Glutamatergic neuron (in vitro differentiated cells): Measurements from ENCODE around the gene LTO1. TPM values are rescaled to one million over a fixed set of nuclear protein-coding genes. Genes with fewer than 3 reads are reported as not detected.

Source experiments
- DNase-seq: peaks from one replicate; pipeline ENCODE4 v3.0.0; 2022
- H3K27ac Mint-ChIP-seq: one replicate; pipeline ENCODE4 v1.8.0; 2020; ENCODE audit warnings: mild to moderate bottlenecking, mixed read lengths, inconsistent platforms; ENCODE audit not compliant: unreplicated experiment
- H3K27me3 Mint-ChIP-seq: one replicate; pipeline ENCODE4 v1.8.0; 2020; ENCODE audit warnings: mild to moderate bottlenecking, moderate library complexity, mixed read lengths, inconsistent platforms; ENCODE audit not compliant: unreplicated experiment
- H3K36me3 Mint-ChIP-seq: one replicate; pipeline ENCODE4 v1.8.0; 2020; ENCODE audit warnings: mild to moderate bottlenecking, mixed read lengths, inconsistent platforms; ENCODE audit not compliant: unreplicated experiment
- H3K4me1 Mint-ChIP-seq: one replicate; pipeline ENCODE4 v1.8.0; 2020; ENCODE audit warnings: mild to moderate bottlenecking, low read depth, mixed read lengths, inconsistent platforms; ENCODE audit not compliant: unreplicated experiment
- H3K4me3 Mint-ChIP-seq: one replicate; pipeline ENCODE4 v1.8.0; 2020; ENCODE audit warnings: mild to moderate bottlenecking, mixed read lengths, inconsistent platforms; ENCODE audit not compliant: unreplicated experiment
- H3K9me3 Mint-ChIP-seq: one replicate; pipeline ENCODE4 v1.8.0; 2020; ENCODE audit warnings: mild to moderate bottlenecking, moderate library complexity, mixed read lengths, inconsistent platforms; ENCODE audit not compliant: unreplicated experiment
- total RNA-seq: library from RNA; stranded (reverse); fragmentation: NEBNext Ultra II Directional; extraction: Animal tissue kit (Norgen Biotek cat#: 25700); gene quantifications from one replicate; pipeline ENCODE4 v1.2.1, GENCODE V29; 2021; ENCODE audit not compliant: unreplicated experiment
- TF ChIP-seq, protein P1 (sequence below): fragments of 200-600 bp; sonication (generic); IDR thresholded peaks from one replicate; pipeline ENCODE4 v1.5.0; 2021; ENCODE audit not compliant: partially characterized antibody, unreplicated experiment

Gene LTO1
- total RNA-seq, 1 donor from 2014 or later: 38.1 TPM

DNA sequence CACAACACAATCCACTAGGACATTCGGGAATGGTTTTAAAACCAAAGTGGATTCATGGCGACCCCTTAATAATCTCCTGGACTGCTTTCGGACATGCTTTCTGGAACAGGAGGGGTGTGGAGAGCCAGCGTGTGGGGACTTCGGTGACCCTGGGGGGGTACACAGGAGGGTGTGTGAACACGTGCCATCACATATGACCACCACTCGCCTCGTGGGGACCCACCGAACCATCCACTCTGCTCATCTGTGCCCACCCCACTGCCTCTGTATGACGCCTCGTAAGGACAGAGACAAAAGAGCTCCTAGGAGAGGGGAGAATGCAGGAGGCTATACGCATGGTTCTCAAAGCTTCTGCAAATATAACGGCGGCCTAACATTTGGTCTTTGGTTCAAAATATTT is 8.9 kb downstream of the LTO1 start:
- peaks cover 2% of the 10 kb centered on the region for H3K9me3 Mint-ChIP-seq
- no peaks in the 10 kb centered on the region for H3K36me3 Mint-ChIP-seq
- peaks cover 17% of the 10 kb centered on the region for H3K4me1 Mint-ChIP-seq
- no peak overlapping the region for H3K27ac Mint-ChIP-seq
- TF ChIP-seq, protein P1, sequence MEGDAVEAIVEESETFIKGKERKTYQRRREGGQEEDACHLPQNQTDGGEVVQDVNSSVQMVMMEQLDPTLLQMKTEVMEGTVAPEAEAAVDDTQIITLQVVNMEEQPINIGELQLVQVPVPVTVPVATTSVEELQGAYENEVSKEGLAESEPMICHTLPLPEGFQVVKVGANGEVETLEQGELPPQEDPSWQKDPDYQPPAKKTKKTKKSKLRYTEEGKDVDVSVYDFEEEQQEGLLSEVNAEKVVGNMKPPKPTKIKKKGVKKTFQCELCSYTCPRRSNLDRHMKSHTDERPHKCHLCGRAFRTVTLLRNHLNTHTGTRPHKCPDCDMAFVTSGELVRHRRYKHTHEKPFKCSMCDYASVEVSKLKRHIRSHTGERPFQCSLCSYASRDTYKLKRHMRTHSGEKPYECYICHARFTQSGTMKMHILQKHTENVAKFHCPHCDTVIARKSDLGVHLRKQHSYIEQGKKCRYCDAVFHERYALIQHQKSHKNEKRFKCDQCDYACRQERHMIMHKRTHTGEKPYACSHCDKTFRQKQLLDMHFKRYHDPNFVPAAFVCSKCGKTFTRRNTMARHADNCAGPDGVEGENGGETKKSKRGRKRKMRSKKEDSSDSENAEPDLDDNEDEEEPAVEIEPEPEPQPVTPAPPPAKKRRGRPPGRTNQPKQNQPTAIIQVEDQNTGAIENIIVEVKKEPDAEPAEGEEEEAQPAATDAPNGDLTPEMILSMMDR: no peak
- no peak overlapping the region for H3K4me3 Mint-ChIP-seq
- DNase-seq: no peak
- H3K27me3 Mint-ChIP-seq: no peaks in the 10 kb centered on the region

DNA sequence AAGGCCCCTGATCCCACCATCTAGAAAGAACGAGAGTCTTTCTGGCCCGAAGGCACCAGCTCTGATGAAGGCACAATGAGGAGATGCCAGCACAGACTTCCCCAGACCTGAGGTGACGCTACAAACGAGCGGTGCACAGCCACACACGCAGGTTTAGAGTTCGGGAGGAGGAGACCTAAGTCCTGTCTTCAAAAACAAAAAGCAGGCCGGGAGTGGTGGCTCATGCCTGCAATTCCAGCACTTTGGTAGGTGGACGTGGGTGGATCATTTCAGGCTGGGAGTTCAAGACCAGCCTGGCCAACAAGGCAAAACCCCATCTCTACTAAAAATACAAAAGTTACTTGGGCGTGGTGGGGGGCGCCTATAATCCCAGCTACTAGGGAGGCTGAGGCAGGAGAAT is 9.5 kb downstream of the LTO1 start:
- peaks cover 17% of the 10 kb centered on the region for H3K4me1 Mint-ChIP-seq
- no peaks in the 10 kb centered on the region for H3K27me3 Mint-ChIP-seq
- no peak overlapping the region for H3K27ac Mint-ChIP-seq
- DNase-seq: no peak
- no peaks in the 10 kb centered on the region for H3K36me3 Mint-ChIP-seq
- TF ChIP-seq, protein P1: no peak
- H3K4me3 Mint-ChIP-seq: no peak overlapping the region
- peaks cover 2% of the 10 kb centered on the region for H3K9me3 Mint-ChIP-seq

- no peak for DNase-seq
- TF ChIP-seq, protein P1: no peak
- Mint-ChIP-seq H3K27me3 (no peaks in the 10 kb centered on the region), H3K27ac (no peak overlapping the region), H3K36me3 (no peaks in the 10 kb centered on the region), H3K4me3 (no peak overlapping the region), H3K9me3 (no peaks in the 10 kb centered on the region), H3K4me1 (peaks cover 10% of the 10 kb centered on the region)
Measured at GRCh38 chr11:69664901-69665300, 10.3 kb downstream of the LTO1 start.

DNA sequence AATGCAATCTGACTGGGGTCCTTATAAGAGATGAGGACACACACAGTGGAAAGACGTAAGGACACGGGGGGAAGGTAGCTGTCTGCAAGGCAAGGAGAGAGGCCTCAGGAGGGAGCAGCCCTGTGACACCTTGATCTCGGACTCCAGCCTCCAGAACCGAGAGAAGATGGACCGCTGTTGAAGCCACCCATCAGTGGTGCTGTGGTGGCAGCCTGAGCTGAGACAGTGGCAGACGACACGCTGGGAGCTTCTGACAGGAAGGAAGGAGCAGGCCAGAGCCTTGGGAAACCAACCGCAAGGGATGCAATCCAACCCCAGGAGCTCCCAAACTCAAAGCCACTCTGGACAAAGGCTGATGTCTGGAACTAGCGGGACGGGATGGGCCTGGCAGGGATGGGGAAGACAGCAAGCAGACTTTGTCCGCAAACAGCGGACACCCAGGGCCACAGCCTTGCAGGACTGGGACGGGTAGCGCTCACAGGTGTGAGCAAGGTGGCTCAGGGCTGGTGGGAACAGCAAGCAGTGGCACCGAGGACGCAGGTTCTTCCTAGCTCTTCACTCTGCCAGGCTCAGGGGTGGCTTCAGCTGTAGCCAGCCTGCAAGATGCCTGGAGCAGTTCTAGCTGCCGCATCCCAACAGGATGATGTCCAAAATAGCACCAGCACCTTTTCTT is 10.9 kb downstream of the LTO1 start:
- DNase-seq: no peak
- H3K4me3 Mint-ChIP-seq: no peak overlapping the region
- TF ChIP-seq, protein P1: no peak
- H3K27me3 Mint-ChIP-seq: no peaks in the 10 kb centered on the region
- no peaks in the 10 kb centered on the region for H3K36me3 Mint-ChIP-seq
- H3K9me3 Mint-ChIP-seq: no peaks in the 10 kb centered on the region
- no peak overlapping the region for H3K27ac Mint-ChIP-seq
- H3K4me1 Mint-ChIP-seq: peaks cover 9% of the 10 kb centered on the region

DNA sequence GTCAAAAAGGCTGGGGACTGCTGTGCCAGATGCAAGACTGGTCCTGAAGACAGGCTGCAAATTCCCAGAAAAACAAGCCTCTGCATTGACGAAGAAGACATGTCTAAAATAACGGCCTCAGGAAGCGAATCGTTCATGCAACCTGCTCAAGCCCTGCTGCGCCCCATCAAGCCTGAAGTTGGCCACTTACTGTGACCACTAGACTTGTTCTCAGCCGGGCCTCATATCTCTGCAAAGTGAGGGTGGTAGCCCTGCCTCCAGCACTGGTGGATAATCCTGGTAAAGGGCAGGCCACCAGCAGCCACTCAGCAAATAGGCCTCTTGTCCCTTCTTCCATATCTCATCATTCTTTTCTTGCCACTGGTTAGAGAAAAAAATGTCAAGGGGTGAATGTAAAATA is 11.8 kb downstream of the LTO1 start:
- no peak overlapping the region for H3K4me3 Mint-ChIP-seq
- H3K9me3 Mint-ChIP-seq: no peaks in the 10 kb centered on the region
- no peaks in the 10 kb centered on the region for H3K27me3 Mint-ChIP-seq
- no peaks in the 10 kb centered on the region for H3K36me3 Mint-ChIP-seq
- no peak overlapping the region for H3K27ac Mint-ChIP-seq
- peaks cover 11% of the 10 kb centered on the region for H3K4me1 Mint-ChIP-seq
- DNase-seq: no peak
- TF ChIP-seq, protein P1: no peak
